WTC11 (cell line): ENCODE measurements around the gene PI4KA. TPM values are rescaled to one million over a fixed set of nuclear protein-coding genes. Genes with fewer than 3 reads are reported as not detected.

ENCODE experiments used
- ATAC-seq: fragments of 200-7000 bp; cut with Tn5 transposase; 2 replicates; pipeline ENCODE4 v1.10.0; 2021; ENCODE audit warnings: mild to moderate bottlenecking, moderate library complexity
- CTCF ChIA-PET: fragments of 300-600 bp; sonication (Branson Sonifier 250); formaldehyde crosslinking; loops from one replicate; lab custom pipeline; 2021; ENCODE audit warnings: antibody characterized with exemption; lab: Charles Lee
- POLR2A ChIA-PET: fragments of 350-600 bp; sonication (Branson Sonifier 250); formaldehyde crosslinking; loops from one replicate; lab custom pipeline; 2021; ENCODE audit warnings: antibody characterized with exemption; lab: Charles Lee
- DNase-seq: peaks from one replicate; pipeline ENCODE4 v3.0.0; 2021; ENCODE audit warnings: low spot score
- H3K27ac Mint-ChIP-seq: 2 replicates; pipeline ENCODE4 v1.8.0; 2021; ENCODE audit warnings: mixed read lengths
- H3K27me3 Mint-ChIP-seq: 2 replicates; pipeline ENCODE4 v1.8.0; 2021; ENCODE audit warnings: low read depth, mild to moderate bottlenecking, moderate library complexity, mixed read lengths
- H3K36me3 Mint-ChIP-seq: 2 replicates; pipeline ENCODE4 v1.8.0; 2021; ENCODE audit warnings: mixed read lengths
- H3K4me1 Mint-ChIP-seq: 2 replicates; pipeline ENCODE4 v1.8.0; 2022; ENCODE audit warnings: mixed read lengths
- H3K4me3 Mint-ChIP-seq: 2 replicates; pipeline ENCODE4 v1.8.0; 2021; ENCODE audit warnings: mild to moderate bottlenecking, moderate library complexity, mixed read lengths
- H3K9me3 Mint-ChIP-seq: 2 replicates; pipeline ENCODE4 v1.8.0; 2021; ENCODE audit warnings: mixed read lengths
- AR ChIP-seq: fragments of 250-450 bp; sonication (Bioruptor Pico); IDR thresholded peaks from 2 replicates; pipeline ENCODE4 v1.9.0; 2021; ENCODE audit warnings: mild to moderate bottlenecking
- ERG ChIP-seq: fragments of 250-450 bp; sonication (Bioruptor Pico); IDR thresholded peaks from 2 replicates; pipeline ENCODE4 v1.8.0; 2021; ENCODE audit warnings: mild to moderate bottlenecking
- HMGA2 ChIP-seq: fragments of 250-450 bp; sonication (Bioruptor Pico); IDR thresholded peaks from 2 replicates; pipeline ENCODE4 v1.4.0; 2021; ENCODE audit warnings: mild to moderate bottlenecking, moderate library complexity
- MXD4 ChIP-seq: fragments of 250-450 bp; sonication (Bioruptor Pico); IDR thresholded peaks from 2 replicates; pipeline ENCODE4 v1.8.0; 2021; ENCODE audit warnings: mild to moderate bottlenecking, moderate library complexity, borderline replicate concordance
- NFATC4 ChIP-seq: fragments of 250-450 bp; sonication (Bioruptor Pico); IDR thresholded peaks from 2 replicates; pipeline ENCODE4 v1.9.0; 2021; ENCODE audit warnings: mild to moderate bottlenecking
- NFYB ChIP-seq: sonication (generic); formaldehyde crosslinking; conservative IDR thresholded peaks from 2 replicates; pipeline ENCODE4 v1.8.0; 2022; ENCODE audit warnings: low read depth, missing genetic modification reagents
- NR2C2 ChIP-seq: sonication (generic); formaldehyde crosslinking; IDR thresholded peaks from 2 replicates; pipeline ENCODE4 v1.8.0; 2022; ENCODE audit warnings: mild to moderate bottlenecking, missing genetic modification reagents
- NR3C1 ChIP-seq: sonication (generic); formaldehyde crosslinking; conservative IDR thresholded peaks from 2 replicates; pipeline ENCODE4 v1.8.1; 2023; ENCODE audit warnings: low read depth, mild to moderate bottlenecking, missing genetic modification reagents
- OVOL2 ChIP-seq: fragments of 250-450 bp; sonication (Bioruptor Pico); IDR thresholded peaks from 2 replicates; pipeline ENCODE4 v1.9.0; 2021; ENCODE audit warnings: mild to moderate bottlenecking, borderline replicate concordance
- RELA ChIP-seq: sonication (generic); formaldehyde crosslinking; IDR thresholded peaks from 2 replicates; pipeline ENCODE4 v1.8.1; 2022; ENCODE audit warnings: missing genetic modification reagents, mild to moderate bottlenecking, borderline replicate concordance
- RORB ChIP-seq: fragments of 250-450 bp; sonication (Bioruptor Pico); IDR thresholded peaks from 2 replicates; pipeline ENCODE4 v1.9.0; 2021; ENCODE audit warnings: mild to moderate bottlenecking
- SP1 ChIP-seq: sonication (generic); formaldehyde crosslinking; conservative IDR thresholded peaks from 2 replicates; pipeline ENCODE4 v1.8.1; 2022; ENCODE audit warnings: missing genetic modification reagents
- USF1 ChIP-seq: sonication (generic); formaldehyde crosslinking; IDR thresholded peaks from 2 replicates; pipeline ENCODE4 v1.8.0; 2022; ENCODE audit warnings: mild to moderate bottlenecking, missing genetic modification reagents
- ZBTB43 ChIP-seq: sonication (generic); formaldehyde crosslinking; IDR thresholded peaks from 2 replicates; pipeline ENCODE4 v1.8.1; 2023; ENCODE audit warnings: mild to moderate bottlenecking, missing genetic modification reagents
- ZNF232 ChIP-seq: sonication (generic); formaldehyde crosslinking; IDR thresholded peaks from 2 replicates; pipeline ENCODE4 v1.8.0; 2022; ENCODE audit warnings: mild to moderate bottlenecking, missing genetic modification reagents
- ZNF416 ChIP-seq: fragments of 250-450 bp; sonication (Bioruptor Pico); IDR thresholded peaks from 2 replicates; pipeline ENCODE4 v1.9.0; 2021; ENCODE audit warnings: mild to moderate bottlenecking, inconsistent platforms
- total RNA-seq: library from RNA; stranded (reverse); gene quantifications from 3 replicates; pipeline ENCODE4 v1.2.3, GENCODE V29; 2021

Gene PI4KA
- total RNA-seq, 1 experiment from 2014 or later: 45.5 TPM

GRCh38 chr22:20725987-20726558 is 132.5 kb downstream of the PI4KA start:
- DNase-seq: no peak
- POLR2A ChIA-PET: no interaction called here
- H3K27me3 Mint-ChIP-seq: no peaks in the 10 kb centered on the region
- no peak for ATAC-seq
- no peaks in the 10 kb centered on the region for H3K4me1 Mint-ChIP-seq
- CTCF ChIA-PET: interaction anchor here (0.9 kb wide), 1 partner anchor 14 kb away, joined by 3 read pairs; no protein-coding TSS in a partner anchor
- H3K36me3 Mint-ChIP-seq: peaks cover 4% of the 10 kb centered on the region; the same call in 1 of the 2 replicates
- no peak overlapping the region for H3K4me3 Mint-ChIP-seq
- H3K9me3 Mint-ChIP-seq: no peaks in the 10 kb centered on the region
- no peak overlapping the region for H3K27ac Mint-ChIP-seq
- TF ChIP-seq OVOL2 (CRISPR knock-in tag) (no peak), USF1 (CRISPR knock-in tag) (no peak), SP1 (CRISPR knock-in tag) (no peak), ZNF416 (no peak), NR2C2 (no peak), ZNF232 (CRISPR knock-in tag) (no peak), HMGA2 (CRISPR knock-in tag) (no peak), AR (CRISPR knock-in tag) (no peak), MXD4 (CRISPR knock-in tag) (no peak), NR3C1 (CRISPR knock-in tag) (no peak)
- TF ChIP-seq, all 79 proteins: peak for 0

GRCh38 chr22:20724676-20725454 is 133.7 kb downstream of the PI4KA start:
- TF ChIP-seq ERG: no peak
- no peak for TF ChIP-seq ZBTB43 (CRISPR knock-in tag)
- TF ChIP-seq HMGA2 (CRISPR knock-in tag): no peak
- no peak for TF ChIP-seq NFATC4 (CRISPR knock-in tag)
- TF ChIP-seq RELA (CRISPR knock-in tag): no peak
- no peak for TF ChIP-seq RORB (CRISPR knock-in tag)
- TF ChIP-seq NFYB (CRISPR knock-in tag): no peak
- TF ChIP-seq, all 79 proteins: peak for 0
- Mint-ChIP-seq H3K27ac (no peak overlapping the region), H3K9me3 (no peaks in the 10 kb centered on the region), H3K4me3 (no peak overlapping the region), H3K36me3 (peaks cover 4% of the 10 kb centered on the region; the same call in 1 of the 2 replicates), H3K27me3 (no peaks in the 10 kb centered on the region), H3K4me1 (no peaks in the 10 kb centered on the region)
- CTCF ChIA-PET: interaction anchor here (0.6 kb wide), 1 partner anchor 58 kb away, joined by 3 read pairs; no protein-coding TSS in a partner anchor
- POLR2A ChIA-PET: no interaction called here
- DNase-seq: no peak
- ATAC-seq: no peak
